ENCODE results near the gene CCDC178.

Gene CCDC178

DNA sequence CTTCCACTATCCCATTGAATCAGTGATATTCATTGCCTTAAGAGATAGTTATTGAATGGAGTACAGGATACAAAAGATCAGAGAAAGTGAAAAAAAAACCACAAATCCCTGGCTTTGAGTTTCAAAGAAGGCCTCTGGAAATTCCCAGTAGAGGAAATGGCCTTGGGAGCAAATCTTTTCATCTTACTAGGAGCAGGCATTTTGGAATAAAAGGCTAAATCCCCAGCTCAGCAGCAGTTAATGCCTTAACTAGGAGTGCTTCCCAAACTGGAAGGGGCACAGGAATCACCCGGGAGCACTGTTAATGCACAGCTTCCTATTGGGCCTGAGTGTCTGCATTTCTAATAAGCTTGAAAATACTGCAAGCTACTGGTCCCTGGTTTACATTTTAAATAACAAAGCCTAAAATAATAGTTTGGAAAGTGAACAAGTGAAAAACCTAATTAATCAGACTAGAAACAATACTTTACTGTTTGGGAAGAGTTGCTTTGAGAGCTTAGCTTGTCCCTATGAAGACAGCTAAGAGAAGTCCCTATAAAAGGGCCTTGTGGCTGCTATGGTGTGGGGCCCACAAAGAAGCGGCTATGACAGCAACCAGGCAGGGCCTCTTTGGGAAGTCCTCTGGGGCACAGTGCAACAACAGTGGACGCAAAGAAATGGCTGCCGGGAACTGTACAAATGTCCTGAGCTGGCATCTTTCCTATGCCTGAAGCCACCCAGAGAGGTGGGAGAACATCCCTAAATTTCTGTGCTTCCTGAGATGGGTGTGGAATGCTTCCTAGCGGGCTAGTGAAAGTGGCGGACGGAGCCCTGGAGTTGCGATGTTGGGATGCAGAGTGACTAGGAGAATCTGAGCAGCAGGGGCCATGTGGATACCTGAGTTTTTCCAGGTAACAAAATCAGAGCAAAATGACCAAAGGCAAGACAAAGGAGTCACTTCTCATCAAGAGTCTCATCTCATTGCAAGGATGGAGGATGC lies 550.6 kb downstream of the CCDC178 start:
- Histone ChIP-seq H3K4me3 (replicated peaks; ENCODE audit: insufficient read depth, low read length) (no peak overlapping the region), H3K27me3 (ENCODE audit: insufficient read depth, poor library complexity, severe bottlenecking) (peaks cover 5% of the 10 kb centered on the region), H3K27ac (replicated peaks) (no peak overlapping the region)
- TF ChIP-seq, protein P1, sequence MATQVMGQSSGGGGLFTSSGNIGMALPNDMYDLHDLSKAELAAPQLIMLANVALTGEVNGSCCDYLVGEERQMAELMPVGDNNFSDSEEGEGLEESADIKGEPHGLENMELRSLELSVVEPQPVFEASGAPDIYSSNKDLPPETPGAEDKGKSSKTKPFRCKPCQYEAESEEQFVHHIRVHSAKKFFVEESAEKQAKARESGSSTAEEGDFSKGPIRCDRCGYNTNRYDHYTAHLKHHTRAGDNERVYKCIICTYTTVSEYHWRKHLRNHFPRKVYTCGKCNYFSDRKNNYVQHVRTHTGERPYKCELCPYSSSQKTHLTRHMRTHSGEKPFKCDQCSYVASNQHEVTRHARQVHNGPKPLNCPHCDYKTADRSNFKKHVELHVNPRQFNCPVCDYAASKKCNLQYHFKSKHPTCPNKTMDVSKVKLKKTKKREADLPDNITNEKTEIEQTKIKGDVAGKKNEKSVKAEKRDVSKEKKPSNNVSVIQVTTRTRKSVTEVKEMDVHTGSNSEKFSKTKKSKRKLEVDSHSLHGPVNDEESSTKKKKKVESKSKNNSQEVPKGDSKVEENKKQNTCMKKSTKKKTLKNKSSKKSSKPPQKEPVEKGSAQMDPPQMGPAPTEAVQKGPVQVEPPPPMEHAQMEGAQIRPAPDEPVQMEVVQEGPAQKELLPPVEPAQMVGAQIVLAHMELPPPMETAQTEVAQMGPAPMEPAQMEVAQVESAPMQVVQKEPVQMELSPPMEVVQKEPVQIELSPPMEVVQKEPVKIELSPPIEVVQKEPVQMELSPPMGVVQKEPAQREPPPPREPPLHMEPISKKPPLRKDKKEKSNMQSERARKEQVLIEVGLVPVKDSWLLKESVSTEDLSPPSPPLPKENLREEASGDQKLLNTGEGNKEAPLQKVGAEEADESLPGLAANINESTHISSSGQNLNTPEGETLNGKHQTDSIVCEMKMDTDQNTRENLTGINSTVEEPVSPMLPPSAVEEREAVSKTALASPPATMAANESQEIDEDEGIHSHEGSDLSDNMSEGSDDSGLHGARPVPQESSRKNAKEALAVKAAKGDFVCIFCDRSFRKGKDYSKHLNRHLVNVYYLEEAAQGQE (IDR thresholded peaks at IDR 0.05; ENCODE audit: insufficient replicate concordance, low read depth): no peak
- TF ChIP-seq POLR2AphosphoS5 (IDR thresholded peaks at IDR 0.05; ENCODE audit: low read depth): no peak
- TF ChIP-seq SPI1 (IDR thresholded peaks at IDR 0.05; ENCODE audit: borderline replicate concordance, low read depth): no peak
- no peak for TF ChIP-seq GABPA (IDR thresholded peaks at IDR 0.05; ENCODE audit: low read depth)
- DNase-seq (ENCODE audit: low read depth in 1 of 2, low spot score in 1 of 2): no peak

DNA sequence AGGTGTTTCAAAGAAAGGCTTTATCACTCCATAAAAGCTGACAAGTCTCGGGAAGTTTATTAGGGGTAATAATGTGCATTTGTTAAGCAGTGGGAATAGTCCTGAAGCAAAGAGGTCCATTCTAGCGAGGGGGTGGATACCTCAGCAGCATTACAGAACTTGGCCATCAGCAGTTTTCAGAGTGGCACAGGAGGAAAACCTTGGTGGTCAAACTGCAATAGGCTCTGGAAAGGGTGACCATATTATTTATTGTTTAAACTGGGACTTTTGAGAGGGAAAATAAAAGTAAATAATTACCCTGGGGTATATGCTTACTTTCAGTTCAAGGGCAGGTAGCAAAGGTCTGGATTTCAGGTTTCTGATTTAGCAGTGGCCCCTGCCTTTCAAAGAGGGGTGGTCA lies 552.2 kb downstream of the CCDC178 start:
- no peak for DNase-seq (ENCODE audit: low read depth in 1 of 2, low spot score in 1 of 2)
- Histone ChIP-seq H3K27ac (replicated peaks) (no peak overlapping the region), H3K4me3 (replicated peaks; ENCODE audit: insufficient read depth, low read length) (no peak overlapping the region), H3K27me3 (ENCODE audit: insufficient read depth, poor library complexity, severe bottlenecking) (peaks cover 5% of the 10 kb centered on the region)
- TF ChIP-seq, protein P2, sequence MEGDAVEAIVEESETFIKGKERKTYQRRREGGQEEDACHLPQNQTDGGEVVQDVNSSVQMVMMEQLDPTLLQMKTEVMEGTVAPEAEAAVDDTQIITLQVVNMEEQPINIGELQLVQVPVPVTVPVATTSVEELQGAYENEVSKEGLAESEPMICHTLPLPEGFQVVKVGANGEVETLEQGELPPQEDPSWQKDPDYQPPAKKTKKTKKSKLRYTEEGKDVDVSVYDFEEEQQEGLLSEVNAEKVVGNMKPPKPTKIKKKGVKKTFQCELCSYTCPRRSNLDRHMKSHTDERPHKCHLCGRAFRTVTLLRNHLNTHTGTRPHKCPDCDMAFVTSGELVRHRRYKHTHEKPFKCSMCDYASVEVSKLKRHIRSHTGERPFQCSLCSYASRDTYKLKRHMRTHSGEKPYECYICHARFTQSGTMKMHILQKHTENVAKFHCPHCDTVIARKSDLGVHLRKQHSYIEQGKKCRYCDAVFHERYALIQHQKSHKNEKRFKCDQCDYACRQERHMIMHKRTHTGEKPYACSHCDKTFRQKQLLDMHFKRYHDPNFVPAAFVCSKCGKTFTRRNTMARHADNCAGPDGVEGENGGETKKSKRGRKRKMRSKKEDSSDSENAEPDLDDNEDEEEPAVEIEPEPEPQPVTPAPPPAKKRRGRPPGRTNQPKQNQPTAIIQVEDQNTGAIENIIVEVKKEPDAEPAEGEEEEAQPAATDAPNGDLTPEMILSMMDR (IDR thresholded peaks at IDR 0.05; ENCODE audit: insufficient read depth, low read length): no peak
- TF ChIP-seq GABPA (IDR thresholded peaks at IDR 0.05; ENCODE audit: low read depth): no peak
- no peak for TF ChIP-seq POLR2AphosphoS5 (IDR thresholded peaks at IDR 0.05; ENCODE audit: low read depth)
- TF ChIP-seq SPI1 (IDR thresholded peaks at IDR 0.05; ENCODE audit: borderline replicate concordance, low read depth): no peak
- TF ChIP-seq, protein P1 (IDR thresholded peaks at IDR 0.05; ENCODE audit: insufficient replicate concordance, low read depth): no peak

Data from HL-60 (cell line).